DMS153 (cell line): ENCODE measurements around the gene ARMC9.
A peak's percentile ranks its signal among the peaks of the same experiment; 100 is the strongest.
"Not testable (repeated sequence)": the region's sequence is repeated elsewhere in the genome, so short reads cannot be mapped to it uniquely, and the experiment has no call there.

ENCODE experiments used
- DNase-seq: peaks from one replicate; lab custom pipeline; 2025; lab: John Stamatoyannopoulos, UW

Gene ARMC9

DNA sequence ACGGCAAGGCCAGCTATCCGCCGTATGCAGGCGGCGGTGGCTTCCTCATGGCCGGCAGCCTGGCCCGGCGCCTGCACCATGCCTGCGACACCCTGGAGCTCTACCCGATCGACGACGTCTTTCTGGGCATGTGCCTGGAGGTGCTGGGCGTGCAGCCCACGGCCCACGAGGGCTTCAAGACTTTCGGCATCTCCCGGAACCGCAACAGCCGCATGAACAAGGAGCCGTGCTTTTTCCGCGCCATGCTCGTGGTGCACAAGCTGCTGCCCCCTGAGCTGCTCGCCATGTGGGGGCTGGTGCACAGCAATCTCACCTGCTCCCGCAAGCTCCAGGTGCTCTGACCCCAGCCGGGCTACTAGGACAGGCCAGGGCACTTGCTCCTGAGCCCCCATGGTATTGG lies 200.2 kb downstream of the ARMC9 start:
- DNase-seq, result no peak

DNA sequence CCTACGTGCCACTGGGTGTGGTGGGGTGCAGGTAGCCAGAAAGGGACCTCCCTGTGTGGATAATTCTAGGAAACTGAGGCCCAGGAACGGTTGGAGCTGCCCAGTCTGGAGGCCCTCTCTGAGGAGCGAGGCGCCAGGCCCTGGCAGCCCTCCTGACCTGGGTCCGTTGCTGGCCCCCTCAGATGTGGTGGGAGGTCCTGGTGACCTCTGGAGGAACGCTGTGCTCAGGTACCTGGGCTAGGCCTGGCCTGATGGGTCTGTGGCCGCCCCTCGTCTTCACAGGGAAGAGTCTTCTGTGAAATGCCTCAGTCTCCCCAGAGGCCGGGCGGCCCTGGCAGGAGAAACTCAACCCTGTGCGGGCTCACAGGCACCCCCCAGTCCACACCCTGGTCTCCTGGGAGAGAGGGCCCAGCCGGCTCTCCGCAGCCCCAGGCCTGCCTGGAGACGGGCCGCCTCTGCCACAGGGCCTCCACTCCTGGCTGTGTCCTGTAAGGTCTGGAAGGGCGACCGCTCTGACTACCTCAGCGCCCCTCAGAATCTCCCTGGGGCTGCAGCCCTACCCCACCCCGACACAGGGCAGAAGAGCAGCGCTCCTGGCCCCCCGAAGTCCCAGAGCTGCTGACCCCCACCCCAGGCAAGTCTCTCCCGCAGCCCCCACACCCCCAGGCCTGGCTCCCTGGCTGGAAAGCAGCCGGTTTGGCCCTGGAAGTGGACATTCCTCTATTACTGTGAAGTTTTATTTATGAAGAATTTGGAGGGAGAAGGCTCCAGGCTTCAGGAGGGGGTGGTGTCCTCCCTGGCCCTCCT lies 200.8 kb downstream of the ARMC9 start:
- no peak for DNase-seq

DNA sequence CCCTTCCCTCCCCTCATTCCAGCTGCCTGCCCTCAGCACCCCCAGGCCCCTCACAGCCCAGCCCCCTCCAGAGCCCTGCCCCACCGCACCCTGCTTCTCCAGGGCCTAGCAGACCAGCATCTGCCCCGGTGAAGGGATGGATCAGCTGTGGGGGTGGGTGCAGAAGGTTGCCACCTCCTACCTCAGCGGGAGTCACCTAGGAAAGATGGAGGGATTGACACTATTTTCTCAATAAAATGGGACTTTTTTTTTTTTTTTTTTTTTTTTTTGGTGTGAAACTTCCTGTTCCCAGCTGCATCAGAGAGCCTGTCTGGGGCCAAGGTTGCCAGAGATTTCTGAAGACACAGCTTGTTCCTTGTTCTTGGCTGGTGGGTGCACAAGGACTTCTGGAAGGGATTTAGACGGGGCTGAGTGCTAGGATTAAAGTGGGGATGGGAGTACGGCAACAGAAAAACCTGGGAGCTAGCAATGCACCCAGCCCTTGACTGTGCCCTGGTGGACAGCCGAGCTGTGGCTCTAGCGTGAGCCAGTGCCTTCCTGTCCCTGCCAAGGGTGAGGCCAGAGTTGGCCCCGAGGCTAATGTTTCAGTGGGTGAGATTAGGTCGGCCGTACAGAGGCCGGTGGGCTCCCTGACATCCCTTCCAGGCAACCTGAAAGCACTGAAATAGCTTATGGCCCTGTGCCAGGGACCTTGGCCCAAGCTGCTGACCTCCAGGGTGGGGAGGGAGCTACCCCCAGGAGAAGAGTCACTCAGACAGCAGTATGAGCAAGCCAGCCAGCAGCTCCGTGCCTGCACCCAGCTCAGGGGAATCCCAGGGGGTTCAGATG lies 201.6 kb downstream of the ARMC9 start:
- DNase-seq, result no peak

DNA sequence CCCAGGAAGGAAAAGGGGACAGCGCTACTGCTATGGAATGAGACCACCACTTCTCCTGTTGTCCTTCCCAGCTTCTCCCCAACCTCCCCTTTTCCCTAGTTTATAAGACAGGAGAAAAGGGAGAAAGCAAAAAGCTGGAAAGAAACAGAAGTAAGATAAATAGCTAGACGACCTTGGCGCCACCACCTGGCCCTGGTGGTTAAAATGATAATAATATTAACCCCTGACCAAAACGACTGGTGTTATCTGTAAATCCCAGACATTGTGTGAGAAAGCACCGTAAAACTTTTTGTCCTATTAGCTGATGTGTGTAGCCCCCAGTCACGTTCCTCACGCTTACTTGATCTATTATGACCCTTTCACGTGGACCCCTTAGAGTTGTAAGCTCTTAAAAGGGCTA lies 202.2 kb downstream of the ARMC9 start:
- not testable (repeated sequence) for DNase-seq

DNA sequence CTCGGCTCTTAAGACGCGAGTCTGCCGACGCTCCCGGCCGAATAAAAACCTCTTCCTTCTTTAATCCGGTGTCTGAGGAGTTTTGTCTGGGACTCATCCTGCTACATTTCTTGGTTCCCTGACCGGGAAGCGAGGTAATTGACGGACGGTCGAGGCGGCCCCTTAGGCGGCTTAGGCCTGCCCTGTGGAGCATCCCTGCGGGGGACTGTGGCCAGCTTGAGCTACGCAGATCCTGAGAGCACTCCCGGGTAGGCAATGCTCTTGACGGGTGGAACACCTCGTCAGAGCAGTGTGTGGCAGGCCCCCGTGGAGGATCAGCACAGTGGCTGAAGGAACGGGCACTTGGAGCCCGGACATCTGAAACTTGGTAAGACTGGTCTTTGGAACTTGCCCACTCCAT lies 202.7 kb downstream of the ARMC9 start:
- DNase-seq, result not testable (repeated sequence)

DNA sequence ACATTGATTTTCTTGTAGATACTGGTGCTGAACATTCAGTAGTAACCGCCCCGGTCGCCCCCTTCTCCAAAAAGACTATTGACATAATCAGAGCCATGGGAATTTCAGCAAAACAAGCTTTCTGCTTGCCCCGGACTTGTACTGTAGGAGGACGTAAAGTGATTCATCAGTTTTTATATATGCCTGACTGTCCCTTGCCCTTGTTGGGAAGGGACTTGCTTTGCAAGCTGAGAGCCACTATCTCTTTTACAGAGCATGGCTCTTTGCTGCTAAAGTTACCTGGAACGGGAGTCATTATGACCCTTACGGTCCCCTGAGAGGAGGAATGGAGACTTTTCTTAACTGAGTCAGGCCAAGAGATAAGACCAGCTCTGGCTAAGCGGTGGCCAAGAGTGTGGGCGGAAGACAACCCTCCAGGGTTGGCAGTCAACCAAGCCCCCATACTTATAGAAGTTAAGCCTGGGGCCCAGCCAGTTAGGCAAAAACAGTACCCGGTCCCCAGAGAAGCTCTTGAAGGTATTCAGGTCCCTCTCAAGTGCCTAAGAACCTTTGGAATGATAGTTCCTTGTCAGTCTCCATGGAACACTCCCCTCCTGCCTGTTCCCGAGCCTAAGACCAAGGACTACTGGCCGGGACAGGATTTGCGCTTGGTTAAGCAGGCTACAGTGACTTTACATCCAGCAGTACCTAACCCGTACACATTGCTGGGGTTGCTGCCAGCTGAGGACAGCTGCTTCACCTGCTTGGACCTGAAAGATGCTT lies 205.2 kb downstream of the ARMC9 start:
- DNase-seq, result not testable (repeated sequence)

DNA sequence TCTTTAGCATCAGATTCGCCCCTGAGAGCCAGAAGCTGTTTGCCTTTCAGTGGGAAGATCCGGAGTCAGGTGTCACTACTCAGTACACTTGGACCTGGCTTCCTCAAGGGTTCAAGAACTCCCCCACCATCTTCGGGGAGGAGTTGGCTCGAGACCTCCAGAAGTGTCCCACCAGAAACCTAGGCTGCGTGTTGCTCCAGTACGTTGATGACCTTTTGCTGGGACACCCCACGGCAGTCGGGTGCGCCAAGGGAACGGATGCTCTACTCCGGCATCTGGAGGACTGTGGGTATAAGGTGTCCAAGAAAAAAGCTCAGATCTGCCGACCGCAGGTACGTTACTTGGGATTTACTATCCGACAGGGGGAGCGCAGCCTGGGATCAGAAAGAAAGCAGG lies 205.8 kb downstream of the ARMC9 start:
- not testable (repeated sequence) for DNase-seq

DNA sequence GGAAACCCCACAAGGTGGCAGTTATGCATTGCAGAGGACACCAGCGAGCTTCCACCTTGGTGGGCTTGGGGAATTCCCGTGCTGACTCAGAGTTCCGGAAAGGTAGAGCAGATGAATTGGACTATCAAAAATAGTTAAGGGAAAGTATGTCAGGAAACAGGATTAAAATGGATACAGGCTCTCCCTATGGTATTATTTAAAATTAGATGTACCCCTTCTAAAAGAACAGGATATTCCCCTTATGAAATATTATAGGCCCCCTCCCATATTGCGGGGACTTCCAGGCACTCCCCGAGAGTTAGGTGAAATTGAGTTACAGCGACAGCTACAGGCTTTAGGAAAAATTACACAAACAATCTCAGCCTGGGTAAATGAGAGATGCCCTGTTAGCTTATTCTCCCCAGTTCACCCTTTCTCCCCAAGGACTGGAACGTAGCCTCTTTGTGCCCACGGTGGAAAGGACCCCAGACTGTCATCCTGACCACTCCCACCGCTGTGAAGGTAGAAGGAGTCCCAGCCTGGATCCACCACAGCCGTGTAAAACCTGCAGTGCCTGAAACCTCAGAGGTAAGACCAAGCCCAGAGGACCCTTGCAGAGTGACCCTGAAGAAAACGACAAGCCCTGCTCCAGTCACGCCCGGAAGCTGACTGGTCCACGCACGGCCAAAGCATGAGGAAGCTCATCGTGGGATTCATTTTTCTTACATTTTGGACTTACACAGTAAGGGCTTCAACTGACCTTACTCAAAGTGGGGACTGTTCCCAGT lies 207.4 kb downstream of the ARMC9 start:
- DNase-seq, result not testable (repeated sequence)

DNA sequence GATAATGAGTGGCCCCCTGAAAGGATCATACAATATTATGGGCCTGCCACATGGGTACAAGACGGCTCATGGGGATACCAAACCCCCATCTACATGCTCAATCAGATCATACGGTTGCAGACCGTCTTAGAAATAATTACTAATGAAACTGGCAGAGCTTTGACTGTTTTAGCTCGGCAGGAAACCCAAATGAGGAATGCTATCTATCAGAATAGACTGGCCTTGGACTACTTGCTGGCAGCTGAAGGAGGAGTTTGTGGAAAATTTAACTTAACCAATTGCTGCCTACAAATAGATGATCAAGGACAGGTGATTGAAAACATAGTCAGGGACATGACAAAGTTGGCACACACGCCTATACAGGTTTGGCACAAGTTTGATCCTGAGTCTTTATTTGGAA lies 209.3 kb downstream of the ARMC9 start:
- not testable (repeated sequence) for DNase-seq

DNA sequence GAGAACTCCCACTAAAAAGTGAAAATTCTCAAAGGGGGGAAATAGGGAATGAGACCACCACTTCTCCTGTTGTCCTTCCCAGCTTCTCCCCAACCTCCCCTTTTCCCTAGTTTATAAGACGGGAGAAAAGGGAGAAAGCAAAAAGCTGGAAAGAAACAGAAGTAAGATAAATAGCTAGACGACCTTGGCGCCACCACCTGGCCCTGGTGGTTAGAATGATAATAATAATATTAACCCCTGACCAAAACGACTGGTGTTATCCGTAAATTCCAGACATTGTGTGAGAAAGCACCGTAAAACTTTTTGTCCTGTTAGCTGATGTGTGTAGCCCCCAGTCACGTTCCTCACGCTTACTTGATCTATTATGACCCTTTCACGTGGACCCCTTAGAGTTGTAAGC lies 209.9 kb downstream of the ARMC9 start:
- not testable (repeated sequence) for DNase-seq

DNA sequence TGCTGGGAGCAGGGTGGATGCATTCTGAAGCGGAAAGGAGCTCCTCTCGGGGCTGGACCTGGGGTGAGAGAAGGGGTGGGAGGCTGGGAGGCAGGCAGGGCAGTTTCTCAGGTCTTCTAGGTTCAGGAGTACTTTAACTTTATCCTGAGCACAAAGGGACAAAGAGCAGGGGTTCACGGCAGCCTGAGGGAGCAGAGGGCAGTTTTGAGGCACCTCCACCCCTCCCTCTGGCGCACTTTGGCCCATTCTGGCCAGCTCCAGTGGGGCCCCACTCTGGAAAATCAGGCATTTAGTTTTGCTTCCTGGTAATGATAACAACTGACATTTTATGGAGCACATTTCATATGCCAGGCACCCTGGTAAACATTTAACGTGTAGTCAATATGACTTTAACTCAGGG lies 211.3 kb downstream of the ARMC9 start:
- DNase-seq, result no peak

DNA sequence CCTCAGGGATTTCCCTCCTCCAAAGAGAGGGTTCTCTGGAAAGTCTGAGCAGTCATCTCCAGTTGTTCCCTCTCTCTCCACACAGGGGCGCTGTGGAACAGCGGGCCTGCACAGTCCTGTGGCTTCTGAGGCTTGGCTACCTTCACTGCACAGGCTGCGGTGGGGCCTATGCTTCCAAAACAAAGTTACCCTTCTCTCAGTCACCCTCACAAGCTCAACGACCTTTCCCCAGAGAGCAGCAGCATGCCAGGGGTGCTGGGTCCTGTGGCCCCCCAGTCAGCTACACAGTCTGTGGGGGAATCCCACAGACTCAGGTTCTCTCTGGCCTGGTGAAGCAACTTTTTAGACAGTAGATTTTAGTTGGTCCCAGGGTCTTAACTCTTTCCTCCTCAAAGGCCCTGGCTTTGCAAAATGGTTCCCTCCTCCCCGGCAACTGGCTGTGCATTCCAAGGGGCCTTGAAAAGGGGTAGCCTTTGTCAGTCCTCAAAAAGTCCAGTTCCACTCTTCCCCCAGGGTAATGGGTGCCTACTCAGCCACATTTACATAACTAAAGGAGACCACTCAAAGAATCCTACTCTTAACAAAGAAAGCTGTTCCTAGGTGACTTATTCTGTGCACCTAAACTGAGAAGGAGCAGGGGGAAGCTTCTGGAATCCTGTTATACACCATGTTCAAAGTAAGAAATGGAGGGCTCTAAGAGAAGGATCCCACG lies 212.0 kb downstream of the ARMC9 start:
- DNase-seq, result no peak

DNA sequence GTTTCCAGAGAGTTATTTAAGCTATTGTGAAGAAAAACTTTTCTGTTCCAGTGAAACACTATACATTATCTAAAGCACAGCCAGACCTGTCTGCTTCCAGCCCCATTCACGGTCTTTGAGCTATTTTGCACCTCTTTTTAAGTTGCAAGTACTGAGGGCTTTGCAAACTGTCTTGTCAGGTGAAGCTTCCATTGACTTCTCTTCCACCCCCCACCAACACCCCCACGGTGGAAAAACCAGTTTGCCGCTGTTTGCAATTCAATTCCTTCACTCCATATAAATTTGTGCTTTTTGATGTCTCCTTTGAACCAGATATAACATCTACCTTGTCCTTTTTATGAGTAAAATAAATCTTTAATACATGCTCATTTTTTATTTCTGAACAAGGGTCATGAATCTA lies 212.8 kb downstream of the ARMC9 start:
- DNase-seq, result no peak

DNA sequence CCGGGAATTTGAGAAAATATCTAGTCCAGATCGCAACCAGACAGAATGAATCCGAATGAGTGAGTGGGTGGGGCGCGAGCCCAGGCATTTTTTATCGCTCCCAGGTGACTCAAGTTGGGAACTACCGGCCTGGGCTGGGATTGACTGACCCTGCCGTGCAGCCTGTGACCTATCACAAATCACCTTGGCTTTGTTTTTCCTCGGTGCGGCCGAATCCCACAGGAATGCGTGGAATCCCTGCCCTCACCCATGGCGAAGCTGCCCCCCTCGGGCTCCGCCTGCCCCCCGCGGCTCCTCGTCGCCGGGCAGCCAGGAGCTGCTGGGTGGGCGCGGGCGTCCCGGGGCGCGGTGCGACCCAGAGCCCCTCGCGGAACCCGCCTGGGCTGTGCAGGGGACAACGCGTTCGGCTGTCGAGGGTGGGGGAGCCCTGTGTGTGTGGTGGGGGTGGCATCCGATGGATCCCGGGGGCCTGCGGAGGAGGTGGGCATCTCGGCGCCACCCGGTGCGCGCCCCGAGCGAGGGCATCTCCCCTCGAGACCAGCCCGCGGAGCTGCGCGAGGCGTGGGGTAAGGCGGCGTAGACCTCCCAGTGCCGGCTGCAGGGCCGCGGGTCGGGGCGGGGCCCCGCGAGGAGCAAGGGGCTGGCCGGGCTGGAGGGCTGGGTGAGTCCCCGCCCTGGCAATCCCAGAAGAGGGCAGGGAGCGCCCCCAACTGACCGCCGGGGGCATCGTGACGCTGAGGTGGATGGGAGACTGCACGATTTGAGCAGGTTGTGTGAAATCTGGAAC lies 213.6 kb downstream of the ARMC9 start:
- peak; percentile 54 for DNase-seq

DNA sequence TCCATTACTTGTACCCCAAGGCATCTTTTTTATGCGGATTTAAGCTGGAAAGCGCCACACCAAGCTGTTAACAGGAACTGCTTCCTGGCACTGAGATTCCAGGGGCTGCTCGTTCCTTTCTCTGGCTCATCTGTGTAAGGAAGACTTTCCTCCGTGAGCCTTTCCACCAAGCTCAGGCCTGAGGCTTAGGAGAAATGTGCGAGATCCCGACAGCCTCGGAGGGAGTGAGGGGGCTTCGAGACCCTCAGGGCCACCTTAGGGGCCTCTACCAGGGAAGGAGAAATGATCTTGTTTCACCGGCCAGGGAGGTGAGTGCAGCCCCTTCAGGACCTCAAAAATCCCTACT lies 214.2 kb downstream of the ARMC9 start:
- no peak for DNase-seq

DNA sequence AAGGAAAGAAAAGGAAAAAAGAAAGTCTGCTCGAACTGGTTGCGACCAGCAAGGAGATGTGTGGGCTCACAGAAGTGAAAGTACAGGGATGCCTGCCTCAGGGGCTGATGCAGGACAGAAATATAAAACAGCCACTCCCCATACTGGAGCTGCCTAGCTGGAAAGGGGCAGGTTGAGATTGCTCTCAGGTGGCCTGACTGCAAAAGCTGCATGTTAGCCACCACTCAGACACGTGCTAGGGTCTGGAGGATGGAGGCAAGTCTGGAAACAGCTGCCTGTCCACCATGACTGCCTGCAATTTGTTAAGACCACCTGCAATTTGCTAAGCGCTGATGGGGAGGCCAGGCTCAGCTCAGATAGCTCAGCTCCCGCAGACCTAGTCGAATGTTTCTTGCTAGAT lies 215.0 kb downstream of the ARMC9 start:
- no peak for DNase-seq

DNA sequence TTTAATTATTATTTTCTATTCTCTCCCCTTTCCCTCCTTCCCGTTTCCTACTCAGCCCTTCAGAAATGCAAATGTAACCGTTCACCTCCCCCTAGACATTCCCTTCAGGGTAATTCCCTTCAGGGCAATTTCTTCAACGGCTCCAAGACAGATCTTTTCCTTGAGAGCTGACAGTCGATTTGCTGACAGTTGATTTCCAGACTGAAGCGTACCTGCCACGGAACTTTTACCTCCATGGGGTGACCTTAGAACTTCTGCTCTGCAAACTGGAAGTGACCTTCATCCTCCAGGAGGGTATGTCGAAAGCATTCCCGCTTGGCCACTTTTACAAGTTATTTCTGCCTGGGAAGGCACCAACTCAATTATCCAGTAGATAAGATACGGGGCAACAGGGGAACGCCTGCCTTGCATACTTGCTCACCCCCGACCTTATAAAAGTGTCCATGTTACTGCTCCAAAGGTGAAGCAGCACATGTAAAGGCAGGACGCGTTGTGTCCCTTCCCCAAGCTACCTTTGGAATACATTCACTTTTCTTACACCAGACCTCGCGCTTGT lies 215.6 kb downstream of the ARMC9 start:
- no peak for DNase-seq

DNA sequence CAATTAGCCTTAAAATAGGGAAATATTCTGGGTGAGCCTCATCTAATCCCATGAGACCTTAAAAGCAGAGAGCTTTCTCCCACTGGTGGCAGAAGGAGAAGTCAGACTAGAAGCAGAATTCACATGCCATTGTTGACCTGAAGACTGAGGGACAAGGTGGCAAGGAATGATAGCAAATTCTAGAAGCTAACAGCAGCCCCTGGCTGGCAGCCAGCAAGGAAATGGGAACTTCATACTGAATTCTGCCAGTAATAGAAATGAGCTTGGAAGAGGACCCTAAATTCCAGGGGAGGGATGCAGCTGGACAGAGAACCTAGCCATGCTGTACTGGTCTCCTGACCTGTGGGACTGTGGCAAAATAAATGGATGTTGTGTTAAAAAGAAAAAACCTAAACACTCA lies 216.6 kb downstream of the ARMC9 start:
- DNase-seq, result no peak

DNA sequence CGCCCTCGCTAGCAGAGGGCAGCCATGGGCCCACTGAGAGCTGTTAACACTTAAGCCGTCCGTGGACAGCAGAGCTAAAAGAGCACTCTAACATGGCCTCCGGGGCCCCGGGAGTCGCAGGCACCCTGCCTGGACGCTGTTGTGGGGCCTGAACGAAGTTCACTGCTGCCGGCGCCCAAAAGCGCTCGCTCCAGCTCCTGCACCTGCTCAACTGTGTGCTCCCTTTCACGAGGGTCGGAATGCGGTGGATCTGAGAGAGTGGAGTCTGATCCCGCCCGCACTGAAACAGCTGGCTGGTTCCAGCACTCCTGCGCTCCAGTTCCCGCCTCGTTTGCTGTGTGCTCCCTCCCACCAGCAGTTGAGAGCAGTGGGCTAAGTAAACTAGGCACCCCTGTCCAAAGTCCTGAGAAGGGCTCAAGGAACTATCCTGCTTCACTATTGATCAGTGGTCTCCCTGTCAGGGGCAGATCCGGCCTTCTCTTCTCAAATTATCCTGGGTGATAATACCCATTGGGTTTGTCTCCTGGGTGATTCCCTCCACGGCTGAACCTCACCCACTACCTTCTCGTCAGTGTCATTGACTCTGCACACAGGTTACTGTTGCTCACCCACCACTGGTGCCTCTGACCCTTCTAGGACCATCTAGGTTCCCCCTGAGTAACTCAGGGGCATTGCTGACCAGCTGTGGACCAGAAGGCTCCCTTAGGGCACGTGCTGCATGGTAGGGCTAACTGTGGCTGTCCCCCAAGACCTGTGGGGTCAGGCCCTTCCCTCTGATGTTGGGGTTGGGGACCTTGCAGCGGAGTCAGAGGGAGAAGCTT lies 220.6 kb downstream of the ARMC9 start:
- DNase-seq, result no peak
